HL-60/S4 treated with retinoic acid at 250 ng/mL for 4 days and 3 days (cell line): Measurements from ENCODE around the gene PAQR9.

Experiments used
- in situ Hi-C: fragments of 300-500 bp; cut with MboI; formaldehyde crosslinking; loops from 2 replicates; pipeline ENCODE4 v1.7.0; 2022; ENCODE audit warnings: low sequenced_read_pairs

Gene PAQR9

DNA sequence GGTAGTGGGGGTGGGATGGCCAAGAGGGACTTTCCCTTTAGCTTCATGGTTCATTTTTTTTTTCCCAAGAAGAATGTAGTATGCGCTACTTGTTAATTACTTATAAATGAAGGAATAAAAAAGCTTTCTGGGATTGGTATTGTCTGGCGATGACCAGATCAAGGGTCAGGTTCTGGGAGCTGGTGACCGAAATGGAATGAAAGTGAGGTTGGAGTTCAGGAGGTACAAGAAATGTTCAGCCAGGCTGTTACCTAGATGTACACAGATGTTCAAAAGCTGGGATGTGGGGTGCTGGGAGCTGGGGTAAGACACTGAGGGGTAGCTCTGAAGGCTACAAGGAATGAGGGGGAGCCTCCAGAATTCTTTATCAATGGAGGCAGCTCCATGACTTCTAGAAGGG lies 20.8 kb upstream of the PAQR9 start:
- in situ Hi-C loops, result loop anchor here (10.0 kb wide), 1 partner anchor 159 kb away; no protein-coding TSS in a partner anchor

DNA sequence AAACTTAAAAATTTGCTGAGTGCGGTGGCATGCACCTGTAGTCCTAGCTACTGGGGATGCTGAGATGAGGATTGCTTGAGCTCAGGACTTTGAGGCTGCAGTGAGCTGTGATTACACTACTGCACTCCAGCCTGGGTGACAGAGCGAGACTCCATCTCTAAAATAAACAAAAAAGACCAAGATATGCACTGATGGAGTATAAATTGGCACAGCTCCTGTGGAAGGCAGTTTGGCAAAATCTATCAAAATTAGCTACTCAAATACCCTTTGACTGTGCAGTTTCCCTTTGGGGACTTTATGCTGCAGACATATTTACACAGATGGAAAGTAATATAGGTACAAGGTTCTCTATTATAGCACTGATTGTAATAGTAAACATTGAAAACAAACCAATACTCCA lies 19.8 kb upstream of the PAQR9 start:
- in situ Hi-C loops, result loop anchor here (10.0 kb wide), 1 partner anchor 159 kb away; no protein-coding TSS in a partner anchor

- in situ Hi-C loops, result loop anchor here (10.0 kb wide), 1 partner anchor 157 kb away; no protein-coding TSS in a partner anchor
Measured at GRCh38 chr3:142982038-142982773, 18.7 kb upstream of the PAQR9 start.

DNA sequence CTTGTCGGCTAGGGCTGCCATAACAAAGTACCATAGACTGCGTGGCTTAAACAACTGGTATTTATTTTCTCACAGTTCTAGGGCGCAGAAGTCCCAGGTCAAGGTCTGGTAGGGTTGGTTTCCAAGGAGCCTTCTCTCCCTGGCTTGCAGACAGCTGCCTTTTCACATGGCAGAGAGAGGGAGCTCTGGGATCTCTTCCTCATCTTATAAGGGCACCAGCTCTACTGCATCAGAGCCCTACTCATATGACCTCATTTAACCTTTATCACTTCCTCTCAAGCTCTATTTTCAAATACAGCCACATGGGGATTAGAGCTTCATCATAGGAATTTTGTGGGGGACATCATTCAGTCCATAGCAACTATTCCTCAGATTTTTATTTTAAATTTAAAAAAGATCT lies 17.6 kb upstream of the PAQR9 start:
- in situ Hi-C loops, result loop anchor here (10.0 kb wide), 1 partner anchor 156 kb away; no protein-coding TSS in a partner anchor

- in situ Hi-C loops, result no loop called here
Measured at GRCh38 chr3:142977399-142977728, 13.9 kb upstream of the PAQR9 start.

GRCh38 chr3:142976621-142977398 lies 13.3 kb upstream of the PAQR9 start:
- in situ Hi-C loops, result no loop called here

GRCh38 chr3:142975316-142975995 lies 12.0 kb upstream of the PAQR9 start:
- in situ Hi-C loops, result no loop called here

DNA sequence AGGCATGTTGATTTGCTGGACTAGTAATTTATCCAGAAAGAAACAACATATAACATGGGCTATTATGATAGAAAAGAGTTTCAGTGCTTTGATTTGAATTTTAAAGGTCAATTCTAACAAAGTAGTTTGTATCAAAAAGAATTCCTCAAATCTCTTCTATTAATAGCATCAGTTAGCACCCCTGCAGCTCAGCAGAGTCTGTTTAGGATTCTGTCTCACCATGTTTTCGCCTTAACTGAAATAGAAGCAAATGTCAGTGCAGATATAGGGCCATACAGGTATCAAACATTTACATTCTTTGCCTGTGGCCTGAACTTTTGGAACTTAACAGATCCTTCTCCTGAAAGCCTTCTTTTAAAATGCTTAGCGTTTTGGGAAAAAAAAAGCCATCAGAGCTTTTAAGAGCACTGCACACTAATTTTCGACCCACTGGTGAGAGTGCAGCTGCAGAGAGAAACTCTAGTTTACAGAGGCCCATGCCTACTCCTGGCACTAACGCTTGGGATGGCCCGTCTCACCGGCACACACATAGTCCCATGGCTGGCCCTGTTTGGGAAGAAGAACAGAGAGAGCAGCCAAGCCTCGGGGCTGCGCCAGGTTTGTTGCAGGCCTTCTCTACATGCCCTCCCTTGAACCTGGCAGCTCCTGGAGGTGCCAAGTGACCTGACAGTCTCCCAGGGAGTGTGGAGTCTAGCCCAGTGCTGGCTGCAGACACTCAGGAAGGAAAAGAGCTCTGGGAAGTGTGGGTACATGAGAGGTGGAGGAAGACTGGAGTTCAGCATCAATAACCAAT lies 9.9 kb upstream of the PAQR9 start:
- in situ Hi-C loops, result no loop called here

GRCh38 chr3:142972092-142972753 lies 8.7 kb upstream of the PAQR9 start:
- in situ Hi-C loops, result no loop called here

- in situ Hi-C loops, result no loop called here
Measured at GRCh38 chr3:142971431-142971830, 8.0 kb upstream of the PAQR9 start.

DNA sequence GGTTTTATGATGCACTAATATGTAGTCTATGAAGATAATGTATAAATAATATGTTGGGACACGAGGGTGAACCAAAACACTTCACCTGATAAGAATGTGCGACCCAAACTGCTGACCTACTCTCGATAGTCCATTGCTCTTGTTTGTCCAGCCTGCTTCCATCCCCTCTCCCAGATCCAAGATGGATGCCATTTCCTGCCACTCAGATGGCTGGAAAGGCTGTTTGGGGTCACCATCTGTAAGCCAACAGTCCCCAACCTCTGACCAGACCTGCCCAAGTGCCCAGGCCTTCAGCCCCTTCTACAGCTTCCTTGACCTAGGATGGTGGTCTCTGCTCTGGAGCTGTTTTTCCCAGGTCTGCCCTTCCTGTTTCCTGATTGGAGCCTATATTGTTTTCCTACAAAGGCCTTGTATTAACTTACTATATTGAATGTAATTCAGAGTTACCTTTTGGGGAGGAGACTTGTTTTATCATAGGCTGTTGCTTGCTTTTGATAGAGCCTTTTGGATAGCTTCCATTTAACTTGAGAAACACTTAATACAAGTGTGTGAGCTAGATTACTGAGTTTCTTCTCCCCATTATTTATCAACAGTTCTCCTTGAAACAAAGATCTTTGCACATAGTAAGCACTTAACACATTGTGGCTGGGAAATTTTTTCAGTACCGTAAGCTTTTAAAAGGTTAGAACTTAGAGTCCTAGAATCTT lies 5.0 kb upstream of the PAQR9 start:
- in situ Hi-C loops, result no loop called here

DNA sequence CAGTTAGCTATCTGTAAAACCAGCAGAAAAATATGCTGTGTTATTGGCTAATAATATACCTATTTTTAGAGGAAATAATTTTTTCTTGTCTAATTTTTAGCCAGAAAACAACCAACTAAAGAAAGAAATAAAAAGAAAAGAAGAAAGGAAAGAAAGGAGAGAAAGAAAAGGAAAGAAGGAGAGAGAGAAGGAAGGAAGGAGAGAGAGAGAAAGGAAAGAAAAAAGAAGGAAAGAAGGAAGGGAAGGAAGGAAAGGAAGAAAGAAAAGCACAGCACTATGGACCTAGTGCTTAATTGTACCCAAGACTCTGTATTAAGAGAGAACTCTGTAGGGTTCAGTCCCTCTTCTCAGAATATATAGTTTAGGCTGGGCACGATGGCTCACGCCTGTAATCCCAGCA lies 3.3 kb upstream of the PAQR9 start:
- in situ Hi-C loops, result no loop called here

- in situ Hi-C loops, result no loop called here
Measured at GRCh38 chr3:142965581-142965980, 2.1 kb upstream of the PAQR9 start.

DNA sequence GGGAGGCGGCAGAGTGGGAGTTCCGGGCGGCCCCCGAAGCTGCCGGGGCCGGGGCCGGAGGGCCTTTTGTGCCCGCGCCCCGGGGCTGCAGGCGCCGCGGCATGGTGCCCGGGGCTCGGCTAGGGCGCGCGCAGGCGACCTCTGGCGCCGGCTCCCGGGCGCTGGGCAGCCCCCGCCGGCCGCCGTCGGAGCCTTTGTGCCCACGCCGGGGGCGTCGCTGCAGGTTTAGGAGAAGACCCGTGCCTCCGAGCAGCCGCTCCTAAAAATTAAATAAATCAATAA lies 299 bp downstream of the PAQR9 start:
- in situ Hi-C loops, result no loop called here

DNA sequence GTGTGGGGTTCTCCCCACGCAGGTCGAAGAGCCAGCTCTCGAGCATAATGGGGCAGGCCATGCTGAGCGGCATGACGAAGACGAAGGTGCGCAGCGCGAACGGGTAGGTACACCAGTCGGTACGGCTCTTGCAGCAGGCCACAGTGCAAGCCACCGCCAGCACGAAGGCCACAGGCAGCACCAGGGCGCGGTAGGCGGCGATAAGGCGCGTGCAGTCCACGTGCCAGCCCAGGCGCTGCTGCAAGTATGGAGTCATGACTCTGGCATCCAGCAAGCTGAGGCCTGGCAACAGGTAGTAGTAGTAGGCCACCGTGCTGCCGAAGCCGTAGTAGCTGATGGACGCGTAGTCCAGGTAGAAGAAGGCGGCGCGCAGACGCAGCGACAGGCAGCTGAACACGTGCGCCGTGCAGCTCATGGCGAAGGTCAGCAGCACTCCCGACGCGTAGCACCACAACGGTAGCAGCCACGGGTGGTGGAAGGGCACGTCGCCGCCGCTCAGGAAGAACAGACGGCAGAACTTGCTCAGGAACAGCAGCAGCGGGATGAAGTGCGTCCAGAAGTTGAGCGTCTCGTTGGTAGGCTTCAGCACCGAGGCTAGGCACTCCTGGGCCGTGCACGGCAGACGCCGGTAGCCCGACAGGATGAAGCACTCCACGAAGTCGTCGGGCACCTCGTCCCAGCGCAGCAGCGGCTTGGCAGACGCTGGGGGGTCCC lies 797 bp downstream of the PAQR9 start:
- in situ Hi-C loops, result no loop called here

DNA sequence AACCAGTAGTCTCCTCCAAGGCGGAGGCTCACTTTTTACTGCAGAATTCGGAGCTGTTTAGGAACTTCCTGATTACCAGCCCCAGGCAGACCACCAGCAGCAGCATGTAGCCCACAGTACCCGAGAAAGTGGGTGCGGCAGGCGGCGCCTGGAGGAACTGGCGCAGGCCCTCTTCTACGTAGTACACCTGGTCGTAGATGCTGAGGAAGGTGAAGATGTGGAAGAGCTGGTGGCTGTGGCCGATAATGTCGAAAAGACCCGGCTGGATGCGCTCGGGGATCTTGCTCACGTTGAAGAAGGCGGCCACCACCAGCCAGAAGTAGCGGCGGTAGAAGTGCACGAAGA lies 1.3 kb downstream of the PAQR9 start:
- in situ Hi-C loops, result no loop called here

DNA sequence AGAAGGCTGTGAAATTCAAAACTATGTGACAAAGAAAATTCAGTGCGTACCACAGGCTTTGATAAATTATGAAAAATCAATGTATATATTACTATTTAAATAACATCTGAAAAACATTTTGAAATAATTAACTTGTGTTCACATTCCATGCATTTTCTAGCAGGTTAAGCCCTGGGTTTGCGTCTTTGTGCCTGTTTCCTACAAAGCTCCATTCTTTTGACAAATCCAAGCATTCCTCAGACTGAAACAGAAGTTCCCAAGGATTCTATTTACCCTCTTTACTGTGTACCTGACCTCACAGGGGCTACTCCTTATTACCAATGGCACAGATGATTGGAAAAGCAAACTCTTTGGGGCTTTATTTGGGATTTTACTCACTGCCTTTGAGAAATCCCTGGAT lies 1.9 kb downstream of the PAQR9 start:
- in situ Hi-C loops, result no loop called here

DNA sequence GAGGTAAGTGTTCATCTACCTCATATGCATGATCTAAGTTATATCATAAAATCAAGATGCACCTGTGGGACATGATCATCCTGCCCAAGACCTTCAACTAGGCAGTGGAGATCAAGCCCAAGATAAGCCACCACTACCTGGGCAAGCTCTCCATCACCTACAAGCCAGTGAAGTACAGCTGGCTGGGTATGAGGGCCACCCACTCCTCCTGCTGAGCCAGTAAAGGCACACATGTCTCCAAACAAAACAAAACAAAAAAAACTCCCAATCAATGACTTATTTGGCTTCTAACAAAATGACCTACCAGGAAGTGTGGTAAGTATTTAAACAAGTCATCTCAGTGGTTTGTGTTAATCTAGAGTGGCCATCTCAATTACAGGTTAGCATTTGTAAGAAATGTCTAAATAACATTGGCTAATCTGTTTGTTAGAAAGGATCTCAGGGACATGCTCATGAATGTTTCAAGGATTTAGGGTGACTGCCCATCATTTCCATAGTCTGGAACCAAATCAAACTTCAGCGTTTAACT lies 3.1 kb downstream of the PAQR9 start:
- in situ Hi-C loops, result no loop called here

- in situ Hi-C loops, result no loop called here
Measured at GRCh38 chr3:142958707-142959106, 4.8 kb downstream of the PAQR9 start.
